RPMI8226 (cell line): ENCODE data around the gene MYT1.
"Not testable (repeated sequence)": the region's sequence is repeated elsewhere in the genome, so short reads cannot be mapped to it uniquely, and the experiment has no call there.

Experiments
- DNase-seq: peaks from one replicate; pipeline ENCODE4 v3.0.0-alpha.2; 2015

MYT1 gene

GRCh38 chr20:64171211-64171610, 7.0 kb downstream of the MYT1 start:
- no peak for DNase-seq

GRCh38 chr20:64173116-64173515, 8.9 kb downstream of the MYT1 start:
- no peak for DNase-seq

GRCh38 chr20:64176551-64176950, 12.3 kb downstream of the MYT1 start:
- DNase-seq = no peak

- peak; percentile 52 for DNase-seq
Measured at GRCh38 chr20:64176971-64177370, 12.7 kb downstream of the MYT1 start.

- DNase-seq = no peak
Measured at GRCh38 chr20:64177384-64177783, 13.1 kb downstream of the MYT1 start.

GRCh38 chr20:64177787-64178186, 13.5 kb downstream of the MYT1 start:
- DNase-seq = no peak

GRCh38 chr20:64178925-64179324, 14.7 kb downstream of the MYT1 start:
- DNase-seq = not testable (repeated sequence)

- no peak for DNase-seq
Measured at GRCh38 chr20:64179805-64180204, 15.6 kb downstream of the MYT1 start.

GRCh38 chr20:64180673-64181072, 16.4 kb downstream of the MYT1 start:
- no peak for DNase-seq

GRCh38 chr20:64181391-64181790, 17.1 kb downstream of the MYT1 start:
- DNase-seq = no peak

- DNase-seq = no peak
Measured at GRCh38 chr20:64182146-64182865, 18.1 kb downstream of the MYT1 start.

GRCh38 chr20:64183313-64183712, 19.1 kb downstream of the MYT1 start:
- no peak for DNase-seq

- DNase-seq = no peak
Measured at GRCh38 chr20:64184795-64185194, 20.5 kb downstream of the MYT1 start.

GRCh38 chr20:64185276-64185900, 21.1 kb downstream of the MYT1 start:
- no peak for DNase-seq

GRCh38 chr20:64186071-64186598, 21.9 kb downstream of the MYT1 start:
- no peak for DNase-seq

GRCh38 chr20:64187213-64187612, 23.0 kb downstream of the MYT1 start:
- not testable (repeated sequence) for DNase-seq

- DNase-seq = no peak
Measured at GRCh38 chr20:64188091-64188490, 23.8 kb downstream of the MYT1 start.

- peak; percentile 21 for DNase-seq
Measured at GRCh38 chr20:64188682-64189529, 24.7 kb downstream of the MYT1 start.

GRCh38 chr20:64189530-64189966, 25.3 kb downstream of the MYT1 start:
- no peak for DNase-seq

- no peak for DNase-seq
Measured at GRCh38 chr20:64189986-64190385, 25.7 kb downstream of the MYT1 start.

GRCh38 chr20:64191002-64191401, 26.8 kb downstream of the MYT1 start:
- no peak for DNase-seq

GRCh38 chr20:64192406-64192805, 28.2 kb downstream of the MYT1 start:
- DNase-seq = no peak

- no peak for DNase-seq
Measured at GRCh38 chr20:64193058-64193457, 28.8 kb downstream of the MYT1 start.
